DND-41 (cell line): ENCODE measurements around the gene SZRD1.

Experiments
- ATAC-seq: fragments of 200-7000 bp; cut with Tn5 transposase; 3 replicates; pipeline ENCODE4 v1.9.1; 2021; ENCODE audit warnings: low read depth; ENCODE audit not compliant: insufficient read depth
- DNase-seq: peaks from one replicate; pipeline ENCODE4 v3.0.0-alpha.2; 2020
- H2AFZ ChIP-seq: 2 replicates; pipeline ENCODE4 v1.6.0; 2012; ENCODE audit warnings: low read depth, low read length
- H3K27ac ChIP-seq: 2 replicates; pipeline ENCODE4 v1.5.1; 2012; ENCODE audit warnings: low read length, inconsistent platforms
- H3K27me3 ChIP-seq: fragments of 200-600 bp; sonication (generic); 2 replicates; pipeline ENCODE4 v1.6.0; 2012; ENCODE audit warnings: low read length, mild to moderate bottlenecking, inconsistent platforms; ENCODE audit not compliant: insufficient read depth, poor library complexity
- H3K36me3 ChIP-seq: 2 replicates; pipeline ENCODE4 v1.5.1; 2012; ENCODE audit warnings: low read length, inconsistent platforms; ENCODE audit not compliant: insufficient read depth
- H3K4me1 ChIP-seq: 2 replicates; pipeline ENCODE4 v1.5.1; 2012; ENCODE audit warnings: mild to moderate bottlenecking, low read length; ENCODE audit not compliant: insufficient read depth
- H3K4me2 ChIP-seq: 2 replicates; pipeline ENCODE4 v1.6.0; 2012; ENCODE audit warnings: mild to moderate bottlenecking, moderate library complexity, low read length, inconsistent platforms; ENCODE audit not compliant: insufficient read depth
- H3K4me3 ChIP-seq, 2 experiments: fragments of 200-600 bp in 1 of 2; shearing (Covaris generic) in 1 of 2; 2 replicates each; pipeline ENCODE4 v1.5.1; 2012 to 2016; ENCODE audit warnings: inconsistent platforms in 2 of 2, low read length in 2 of 2, mild to moderate bottlenecking in 2 of 2, low read depth in 1 of 2, moderate library complexity in 1 of 2
- H3K79me2 ChIP-seq: 2 replicates; pipeline ENCODE4 v1.6.0; 2012; ENCODE audit warnings: low read length, inconsistent platforms; ENCODE audit not compliant: insufficient read depth
- H3K9ac ChIP-seq: 2 replicates; pipeline ENCODE4 v1.6.0; 2012; ENCODE audit warnings: low read depth, mild to moderate bottlenecking, inconsistent platforms, low read length, moderate library complexity
- H3K9me3 ChIP-seq: 2 replicates; pipeline ENCODE4 v1.5.1; 2012; ENCODE audit warnings: low read length, moderate library complexity, mild to moderate bottlenecking, inconsistent platforms; ENCODE audit not compliant: insufficient read depth, severe bottlenecking
- H4K20me1 ChIP-seq: 2 replicates; pipeline ENCODE4 v1.6.0; 2012; ENCODE audit warnings: low read length; ENCODE audit not compliant: insufficient read depth
- EZH2 ChIP-seq: IDR thresholded peaks from 3 replicates; pipeline ENCODE4 v1.6.1; 2012; ENCODE audit warnings: borderline replicate concordance, low read depth, mild to moderate bottlenecking, moderate library complexity, low read length, inconsistent platforms; ENCODE audit not compliant: severe bottlenecking
- TF ChIP-seq, protein P1 (sequence below): IDR thresholded peaks from 2 replicates; pipeline ENCODE4 v1.5.1; 2012; ENCODE audit warnings: borderline replicate concordance, low read length, moderate library complexity, mild to moderate bottlenecking; ENCODE audit not compliant: poor library complexity, severe bottlenecking; ENCODE audit errors: extremely low read depth

Gene SZRD1

DNA sequence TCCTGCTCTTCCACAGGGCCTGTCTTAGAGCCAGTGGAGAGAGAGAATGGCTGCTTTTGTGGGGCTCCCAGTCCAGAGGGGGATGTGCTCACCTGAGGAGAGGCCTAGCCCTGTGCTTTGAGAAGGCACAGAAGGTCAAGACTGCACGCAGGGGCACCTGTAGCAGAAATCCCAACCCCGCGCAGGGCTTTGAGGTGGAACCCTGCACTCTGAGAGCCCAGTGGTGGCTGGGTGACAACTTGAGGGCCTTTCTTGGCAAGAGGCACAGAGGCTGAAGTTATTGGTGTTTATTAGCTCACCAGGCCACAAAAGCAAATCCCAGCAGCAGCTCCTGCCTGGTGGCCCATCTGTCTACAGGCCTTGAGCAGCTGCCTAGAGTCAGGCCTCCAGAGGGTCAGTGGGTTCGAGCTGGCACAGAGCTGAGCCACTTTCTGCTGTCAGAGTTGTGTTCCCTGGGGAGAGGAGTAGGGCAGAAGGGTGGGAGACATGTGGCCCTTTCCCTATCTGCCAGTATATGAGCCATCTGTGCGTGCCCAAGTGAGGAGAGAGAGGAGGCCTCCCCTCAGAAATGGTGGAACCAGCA lies 31.4 kb downstream of the SZRD1 start:
- Histone ChIP-seq H3K36me3 (peaks cover 62% of the 10 kb centered on the region), H3K79me2 (peaks cover 12% of the 10 kb centered on the region)
- no peak for ATAC-seq

DNA sequence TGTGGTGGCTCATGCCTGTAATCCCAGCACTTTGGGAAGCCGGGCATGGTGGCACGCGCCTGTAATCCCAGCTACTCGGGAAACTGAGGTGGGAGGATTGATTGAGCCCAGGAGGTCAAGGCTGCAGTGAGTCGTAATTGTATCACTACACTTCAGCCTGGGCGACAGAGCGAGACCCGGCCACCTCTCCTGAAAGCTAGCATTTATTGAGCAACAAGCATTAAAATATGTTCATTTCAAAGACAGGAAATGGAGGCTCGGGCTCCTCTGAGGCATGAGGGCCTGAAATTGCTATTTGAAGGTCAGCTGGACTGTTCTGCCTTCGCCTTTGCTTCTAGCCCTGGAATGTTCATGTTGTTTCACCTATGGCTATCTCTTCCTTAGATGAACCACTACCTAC lies 35.7 kb downstream of the SZRD1 start:
- Histone ChIP-seq H3K4me2 (no peak overlapping the region), H3K4me3 (no peak overlapping the region), H3K36me3 (peaks cover 19% of the 10 kb centered on the region), H3K9ac (no peak overlapping the region), H3K27me3 (no peaks in the 10 kb centered on the region), H3K9me3 (no peaks in the 10 kb centered on the region), H3K4me1 (no peaks in the 10 kb centered on the region), H3K27ac (no peak overlapping the region), H2AFZ (no peak overlapping the region), H3K79me2 (no peaks in the 10 kb centered on the region), H4K20me1 (peaks cover 10% of the 10 kb centered on the region)
- no peak for ATAC-seq
- no peak for DNase-seq
- TF ChIP-seq, protein P1, sequence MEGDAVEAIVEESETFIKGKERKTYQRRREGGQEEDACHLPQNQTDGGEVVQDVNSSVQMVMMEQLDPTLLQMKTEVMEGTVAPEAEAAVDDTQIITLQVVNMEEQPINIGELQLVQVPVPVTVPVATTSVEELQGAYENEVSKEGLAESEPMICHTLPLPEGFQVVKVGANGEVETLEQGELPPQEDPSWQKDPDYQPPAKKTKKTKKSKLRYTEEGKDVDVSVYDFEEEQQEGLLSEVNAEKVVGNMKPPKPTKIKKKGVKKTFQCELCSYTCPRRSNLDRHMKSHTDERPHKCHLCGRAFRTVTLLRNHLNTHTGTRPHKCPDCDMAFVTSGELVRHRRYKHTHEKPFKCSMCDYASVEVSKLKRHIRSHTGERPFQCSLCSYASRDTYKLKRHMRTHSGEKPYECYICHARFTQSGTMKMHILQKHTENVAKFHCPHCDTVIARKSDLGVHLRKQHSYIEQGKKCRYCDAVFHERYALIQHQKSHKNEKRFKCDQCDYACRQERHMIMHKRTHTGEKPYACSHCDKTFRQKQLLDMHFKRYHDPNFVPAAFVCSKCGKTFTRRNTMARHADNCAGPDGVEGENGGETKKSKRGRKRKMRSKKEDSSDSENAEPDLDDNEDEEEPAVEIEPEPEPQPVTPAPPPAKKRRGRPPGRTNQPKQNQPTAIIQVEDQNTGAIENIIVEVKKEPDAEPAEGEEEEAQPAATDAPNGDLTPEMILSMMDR = no peak

More for the DNA sequence above, 31.4 kb downstream of the SZRD1 start:
- H3K4me2 ChIP-seq = no peak overlapping the region
- no peak overlapping the region for H3K9ac ChIP-seq
- H4K20me1 ChIP-seq = peaks cover 37% of the 10 kb centered on the region
- no peak overlapping the region for H3K27ac ChIP-seq
- H3K9me3 ChIP-seq = no peaks in the 10 kb centered on the region
- no peak overlapping the region for H2AFZ ChIP-seq
- H3K4me1 ChIP-seq = no peaks in the 10 kb centered on the region
- TF ChIP-seq, protein P1 = no peak
- TF ChIP-seq EZH2 = no peak
- H3K4me3 ChIP-seq = no peak overlapping the region
- no peaks in the 10 kb centered on the region for H3K27me3 ChIP-seq
- DNase-seq = no peak

GRCh38 chr1:16405441-16405840 lies 38.4 kb downstream of the SZRD1 start:
- Histone ChIP-seq H3K79me2 (no peaks in the 10 kb centered on the region), H3K4me3 (no peak overlapping the region), H3K9me3 (no peaks in the 10 kb centered on the region), H4K20me1 (no peaks in the 10 kb centered on the region; the same call in 1 of the 2 replicates), H3K9ac (no peak overlapping the region), H3K4me2 (no peak overlapping the region), H3K27me3 (no peaks in the 10 kb centered on the region), H2AFZ (no peak overlapping the region), H3K4me1 (no peaks in the 10 kb centered on the region), H3K36me3 (0 out of 2 replicates have a peak, but pooled peaks cover under 1% of the 10 kb centered on the region), H3K27ac (no peak overlapping the region)
- TF ChIP-seq, protein P1 = no peak
- TF ChIP-seq EZH2 = no peak
- no peak for DNase-seq
- ATAC-seq = no peak
